Smooth muscle cell (in vitro differentiated cells): ENCODE results near the gene RBAK. TPM values are rescaled to one million over a fixed set of nuclear protein-coding genes. Genes with fewer than 3 reads are reported as not detected.
"Not testable (repeated sequence)": the region's sequence is repeated elsewhere in the genome, so short reads cannot be mapped to it uniquely, and the experiment has no call there.

Experiments
- DNase-seq: peaks from one replicate; lab custom pipeline; 2025; ENCODE audit not compliant: unreplicated experiment; lab: John Stamatoyannopoulos, UW
- H2AFZ ChIP-seq: fragments of 200-600 bp; sonication (generic); 2 replicates; pipeline ENCODE4 v1.6.0; 2016; ENCODE audit warnings: antibody characterized with exemption, low read depth, mild to moderate bottlenecking
- H3F3A ChIP-seq: fragments of 200-600 bp; sonication (generic); 2 replicates; pipeline ENCODE4 v1.6.0; 2017; ENCODE audit warnings: antibody characterized with exemption, low read depth
- H3K27ac ChIP-seq: fragments of 200-600 bp; sonication (generic); 2 replicates; pipeline ENCODE4 v1.5.1; 2016; ENCODE audit warnings: low read depth, mild to moderate bottlenecking
- H3K27me3 ChIP-seq: fragments of 200-600 bp; sonication (generic); 2 replicates; pipeline ENCODE4 v1.6.1; 2016; ENCODE audit warnings: low read depth, mild to moderate bottlenecking
- H3K36me3 ChIP-seq: fragments of 200-600 bp; sonication (generic); 2 replicates; pipeline ENCODE4 v1.5.1; 2016; ENCODE audit warnings: low read depth
- H3K4me1 ChIP-seq: fragments of 200-600 bp; sonication (generic); 2 replicates; pipeline ENCODE4 v1.5.1; 2016; ENCODE audit warnings: low read depth
- H3K4me2 ChIP-seq: fragments of 200-600 bp; sonication (generic); 2 replicates; pipeline ENCODE4 v1.6.0; 2016; ENCODE audit warnings: mild to moderate bottlenecking
- H3K4me3 ChIP-seq: fragments of 200-600 bp; sonication (generic); 2 replicates; pipeline ENCODE4 v1.5.1; 2016; ENCODE audit warnings: mild to moderate bottlenecking
- H3K79me2 ChIP-seq: fragments of 200-600 bp; sonication (generic); 2 replicates; pipeline ENCODE4 v1.6.0; 2016; ENCODE audit warnings: low read depth, mild to moderate bottlenecking
- H3K9ac ChIP-seq: fragments of 200-600 bp; sonication (generic); 2 replicates; pipeline ENCODE4 v1.6.0; 2016; ENCODE audit warnings: low read depth
- H3K9me3 ChIP-seq: fragments of 200-600 bp; sonication (generic); replicated peaks from 2 replicates; pipeline ENCODE4 v1.5.1; 2016; ENCODE audit warnings: low read depth
- H4K20me1 ChIP-seq: fragments of 200-600 bp; sonication (generic); 2 replicates; pipeline ENCODE4 v1.6.0; 2016; ENCODE audit warnings: low read depth
- WGBS: methylation state at CpG from one replicate; pipeline ENCODE4 v1.1.7; 2016; ENCODE audit warnings: low lambda C conversion rate; 5-methylcytosine and 5-hydroxymethylcytosine counted together
- polyA plus RNA-seq: library from polyadenylated mRNA; unstranded; fragments of >200 nt; fragmentation: Nextera tagmentation; extraction: Ambion mirVana; gene quantifications from 2 replicates; pipeline ENCODE4 v1.2.1, GENCODE V29; 2016
- total RNA-seq: library from RNA; depleted of rRNA; stranded (reverse); fragments of >200 nt; gene quantifications from 2 replicates; pipeline ENCODE4 v1.2.3, GENCODE V29; 2014
- TF ChIP-seq, protein P1 (sequence below): fragments of 200-600 bp; sonication (generic); IDR thresholded peaks from 2 replicates; pipeline ENCODE4 v1.5.1; 2017; ENCODE audit warnings: borderline replicate concordance, mild to moderate bottlenecking, antibody characterized with exemption; ENCODE audit not compliant: insufficient read depth, poor library complexity, severe bottlenecking

The RBAK gene
- total and polyA plus RNA-seq, 2 experiments from 2014 or later, result 2.6 to 13.1 TPM

DNA sequence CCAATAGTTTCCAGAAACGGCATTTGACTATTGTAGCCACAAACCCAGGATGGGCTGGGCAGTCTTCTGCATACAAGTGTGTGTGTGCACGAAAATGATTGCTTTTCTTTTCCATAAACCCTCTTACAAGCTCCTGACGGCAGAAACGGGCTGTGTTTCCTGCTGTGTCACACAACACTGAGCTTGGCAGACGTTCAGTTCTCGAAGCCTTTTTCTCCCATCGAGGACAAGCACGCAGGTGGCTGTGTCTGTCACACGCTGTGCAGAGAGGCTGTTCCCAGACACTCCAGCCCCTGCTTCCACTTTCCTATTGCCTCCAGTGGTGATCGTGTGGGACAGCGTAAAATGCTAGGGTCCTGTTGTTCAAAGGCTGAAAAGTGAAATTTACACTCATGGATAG is 32.1 kb downstream of the RBAK start:
- no peak overlapping the region for H3K27ac ChIP-seq
- no peaks in the 10 kb centered on the region for H4K20me1 ChIP-seq
- no peak overlapping the region for H3K4me2 ChIP-seq
- H3K36me3 ChIP-seq, result no peaks in the 10 kb centered on the region
- no peaks in the 10 kb centered on the region for H3K79me2 ChIP-seq
- no peaks in the 10 kb centered on the region for H3K9me3 ChIP-seq
- H2AFZ ChIP-seq, result no peak overlapping the region
- H3K4me3 ChIP-seq, result no peak overlapping the region
- no peak overlapping the region for H3K9ac ChIP-seq
- 82% methylated on average over 11 of the region's 11 CpGs for WGBS
- TF ChIP-seq, protein P1, sequence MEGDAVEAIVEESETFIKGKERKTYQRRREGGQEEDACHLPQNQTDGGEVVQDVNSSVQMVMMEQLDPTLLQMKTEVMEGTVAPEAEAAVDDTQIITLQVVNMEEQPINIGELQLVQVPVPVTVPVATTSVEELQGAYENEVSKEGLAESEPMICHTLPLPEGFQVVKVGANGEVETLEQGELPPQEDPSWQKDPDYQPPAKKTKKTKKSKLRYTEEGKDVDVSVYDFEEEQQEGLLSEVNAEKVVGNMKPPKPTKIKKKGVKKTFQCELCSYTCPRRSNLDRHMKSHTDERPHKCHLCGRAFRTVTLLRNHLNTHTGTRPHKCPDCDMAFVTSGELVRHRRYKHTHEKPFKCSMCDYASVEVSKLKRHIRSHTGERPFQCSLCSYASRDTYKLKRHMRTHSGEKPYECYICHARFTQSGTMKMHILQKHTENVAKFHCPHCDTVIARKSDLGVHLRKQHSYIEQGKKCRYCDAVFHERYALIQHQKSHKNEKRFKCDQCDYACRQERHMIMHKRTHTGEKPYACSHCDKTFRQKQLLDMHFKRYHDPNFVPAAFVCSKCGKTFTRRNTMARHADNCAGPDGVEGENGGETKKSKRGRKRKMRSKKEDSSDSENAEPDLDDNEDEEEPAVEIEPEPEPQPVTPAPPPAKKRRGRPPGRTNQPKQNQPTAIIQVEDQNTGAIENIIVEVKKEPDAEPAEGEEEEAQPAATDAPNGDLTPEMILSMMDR, result no peak
- H3K4me1 ChIP-seq, result no peaks in the 10 kb centered on the region
- no peak for DNase-seq
- H3K27me3 ChIP-seq, result no peaks in the 10 kb centered on the region
- H3F3A ChIP-seq, result no peaks in the 10 kb centered on the region

DNA sequence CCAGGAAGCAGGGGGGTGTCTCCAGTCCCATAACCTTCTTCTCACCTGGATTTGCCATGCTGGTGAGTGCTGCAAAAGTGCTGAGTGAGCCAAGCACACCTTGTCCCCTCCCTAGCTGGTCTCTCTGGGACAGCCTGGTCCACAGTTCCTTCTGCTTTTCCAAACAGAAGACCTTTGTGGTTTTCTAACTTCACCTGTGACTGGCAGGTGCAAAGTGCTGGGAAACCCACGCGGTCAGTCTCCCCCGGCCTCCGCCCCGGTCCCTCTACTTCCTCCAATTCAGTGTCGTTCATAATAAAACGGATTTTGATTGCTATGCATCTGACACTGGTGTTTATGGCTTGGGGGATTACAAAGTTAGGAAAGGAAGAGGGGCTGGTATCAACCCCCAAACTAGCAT is 37.1 kb downstream of the RBAK start:
- no peaks in the 10 kb centered on the region for H3K4me1 ChIP-seq
- no peak overlapping the region for H3K9ac ChIP-seq
- no peaks in the 10 kb centered on the region for H3K79me2 ChIP-seq
- peaks cover 20% of the 10 kb centered on the region for H3K27me3 ChIP-seq
- H3K9me3 ChIP-seq, result no peaks in the 10 kb centered on the region
- H3F3A ChIP-seq, result no peaks in the 10 kb centered on the region
- DNase-seq, result no peak
- WGBS, result 86% methylated on average over 7 of the region's 7 CpGs
- TF ChIP-seq, protein P1, result no peak
- H3K4me2 ChIP-seq, result no peak overlapping the region
- no peak overlapping the region for H2AFZ ChIP-seq
- no peaks in the 10 kb centered on the region for H4K20me1 ChIP-seq
- H3K27ac ChIP-seq, result no peak overlapping the region
- no peak overlapping the region for H3K4me3 ChIP-seq
- H3K36me3 ChIP-seq, result no peaks in the 10 kb centered on the region

DNA sequence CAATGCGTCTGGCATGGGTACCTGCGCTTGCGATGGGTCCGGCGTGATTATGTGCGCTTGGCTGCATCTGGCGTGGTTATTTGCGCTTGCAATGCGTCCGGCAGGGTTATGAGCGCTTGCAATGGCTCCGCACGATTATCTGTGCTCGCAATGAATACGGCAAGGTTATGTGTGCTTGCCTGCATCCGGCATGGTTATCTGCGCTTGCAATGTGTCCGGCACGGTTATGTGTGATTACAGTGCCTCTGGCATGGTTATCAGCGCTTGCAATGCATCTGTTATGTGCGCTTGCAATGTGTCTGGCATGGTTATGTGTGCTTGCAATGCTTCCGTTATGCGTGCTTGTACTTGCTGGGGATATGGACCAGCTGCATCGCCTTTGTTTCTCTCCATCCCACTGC is 37.7 kb downstream of the RBAK start:
- no peaks in the 10 kb centered on the region for H3K36me3 ChIP-seq
- no peak overlapping the region for H3K4me3 ChIP-seq
- TF ChIP-seq, protein P1, result no peak
- peaks cover 20% of the 10 kb centered on the region for H3K27me3 ChIP-seq
- H4K20me1 ChIP-seq, result no peaks in the 10 kb centered on the region
- no peak overlapping the region for H3K9ac ChIP-seq
- no peak overlapping the region for H3K4me2 ChIP-seq
- DNase-seq, result no peak
- H3K27ac ChIP-seq, result no peak overlapping the region
- H3F3A ChIP-seq, result no peaks in the 10 kb centered on the region
- H3K9me3 ChIP-seq, result no peaks in the 10 kb centered on the region
- H3K79me2 ChIP-seq, result no peaks in the 10 kb centered on the region
- WGBS, result 91% methylated on average over 24 of the region's 24 CpGs
- no peak overlapping the region for H2AFZ ChIP-seq
- no peaks in the 10 kb centered on the region for H3K4me1 ChIP-seq

DNA sequence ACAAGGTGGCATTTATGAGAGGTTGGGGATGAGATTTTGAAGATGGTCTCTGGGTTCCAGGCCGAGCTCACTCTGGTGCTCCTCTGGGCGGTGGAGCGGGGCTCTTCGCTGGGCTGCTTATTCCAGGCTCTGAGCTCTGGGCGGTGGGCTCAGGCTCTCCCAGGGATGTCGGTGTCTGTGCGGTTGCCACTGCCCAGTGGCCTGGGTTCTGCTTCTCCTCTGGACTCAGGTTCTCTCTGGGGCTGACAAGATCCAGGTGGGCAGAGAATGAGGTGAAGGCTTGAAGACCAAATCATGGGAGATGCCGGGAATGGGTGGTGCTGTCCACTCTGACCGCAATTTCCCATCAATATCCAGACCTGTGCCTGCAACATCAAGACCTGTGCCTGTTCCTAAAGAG is 40.6 kb downstream of the RBAK start:
- 84% methylated on average over 9 of the region's 9 CpGs for WGBS
- H4K20me1 ChIP-seq, result no peaks in the 10 kb centered on the region

DNA sequence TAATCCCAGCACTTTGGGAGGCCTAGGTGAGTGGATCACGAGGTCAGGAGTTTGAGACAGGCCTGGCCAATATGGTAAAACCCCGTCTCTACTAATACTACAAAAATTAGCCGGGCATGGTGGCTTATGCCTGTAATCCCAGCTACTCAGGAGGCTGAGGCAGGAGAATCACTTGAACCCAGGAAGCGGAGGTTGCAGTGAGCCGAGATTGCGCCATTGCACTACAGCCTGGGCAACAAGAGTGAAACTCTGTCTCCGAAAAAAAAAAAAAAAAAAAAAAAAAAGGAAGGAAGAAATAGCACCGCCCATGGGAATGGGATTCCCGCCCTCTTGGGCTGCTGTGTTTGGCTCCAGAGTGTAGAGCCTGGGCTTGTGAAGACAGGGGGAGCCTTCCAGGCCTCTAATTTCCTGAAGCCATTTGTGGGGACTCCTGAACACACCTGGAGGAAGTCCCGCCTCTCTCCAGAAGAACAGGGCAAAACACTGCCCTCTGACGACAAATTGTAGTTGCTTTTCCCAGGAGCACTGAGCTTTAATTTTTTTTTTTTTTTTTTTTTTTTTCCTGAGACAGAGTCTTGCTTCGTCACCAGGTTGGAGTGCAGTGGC is 42.7 kb downstream of the RBAK start:
- not testable (repeated sequence) for H2AFZ ChIP-seq, H3K9me3 ChIP-seq, H3K4me1 ChIP-seq, DNase-seq, H4K20me1 ChIP-seq, H3K27ac ChIP-seq, H3K79me2 ChIP-seq, H3F3A ChIP-seq, H3K4me3 ChIP-seq, H3K9ac ChIP-seq, H3K36me3 ChIP-seq, H3K4me2 ChIP-seq
- WGBS, result 74% methylated on average over 12 of the region's 12 CpGs
- H3K27me3 ChIP-seq, result peaks cover 20% of the 10 kb centered on the region

More for the DNA sequence above, 40.6 kb downstream of the RBAK start:
- Histone ChIP-seq H3K79me2 (no peaks in the 10 kb centered on the region), H3K36me3 (no peaks in the 10 kb centered on the region), H3K27ac (no peak overlapping the region), H2AFZ (no peak overlapping the region), H3K4me1 (no peaks in the 10 kb centered on the region), H3K9ac (no peak overlapping the region), H3K9me3 (no peaks in the 10 kb centered on the region), H3K4me3 (no peak overlapping the region), H3K4me2 (no peak overlapping the region), H3F3A (no peaks in the 10 kb centered on the region), H3K27me3 (peaks cover 20% of the 10 kb centered on the region)
- no peak for DNase-seq
- TF ChIP-seq, protein P1, result no peak
